ENCODE results near the gene MERTK. TPM values are rescaled to one million over a fixed set of nuclear protein-coding genes. Genes with fewer than 3 reads are reported as not detected.

The MERTK gene
- total RNA-seq (2022; extraction: Qiagen RNA extraction): 1.7 to 2.0 TPM (median 1.8 TPM) in 5 replicates

GRCh38 chr2:111897924-111898702 is at the start of gene MERTK:
TSS of gene MERTK (plus strand) at chr2:111898607. CDS start at chr2:111898736, 129 bp downstream.

GRCh38 chr2:111883661-111884591 is 14.5 kb upstream of the MERTK start, which contains the start of gene ANAPC1:
TSS of gene ANAPC1 (minus strand) at chr2:111884193. CDS start at chr2:111880825, 3,368 bp downstream.

GRCh38 chr2:112054847-112055729 is 156.7 kb downstream of the MERTK start, which contains the start of gene TMEM87B:
TSS of gene TMEM87B (plus strand) at chr2:112055269. CDS start at chr2:112055592, 323 bp downstream.

Other genes starting within 250 kb of the MERTK start
- 22.5 to 33.2 TPM (median 30.2 TPM) in 5 replicates for gene ANAPC1, start 14.4 kb upstream of the MERTK start, total RNA-seq (2022; extraction: Qiagen RNA extraction)
- gene TMEM87B, start 156.7 kb downstream of the MERTK start, total RNA-seq (2022; extraction: Qiagen RNA extraction): 14.3 to 20.3 TPM (median 15.8 TPM) in 5 replicates
- 0.49 to 0.74 TPM (median 0.66 TPM) in 5 replicates for gene FBLN7, start 239.8 kb downstream of the MERTK start, total RNA-seq (2022; extraction: Qiagen RNA extraction)

Measured in A549 treated with CORT108297 at 1 μM for 4 hours (cell line).